Spinal cord (tissue), 10 donors: ENCODE measurements around the gene CHD9. TPM values are rescaled to one million over a fixed set of nuclear protein-coding genes. Genes with fewer than 3 reads are reported as not detected.

Experiments used
- DNase-seq, 6 donors: peaks; one replicate each; pipeline versions ENCODE4 v3.0.0 to v3.0.0-alpha.2; 2013 to 2015; ENCODE audit warnings: low spot score in 6 of 6, low read depth in 4 of 6
- H3K27ac ChIP-seq: one replicate; pipeline ENCODE4 v1.5.1; 2013; ENCODE audit warnings: low read depth, low read length, control low read depth
- H3K27me3 ChIP-seq: one replicate; pipeline ENCODE4 v1.6.1; 2013; ENCODE audit warnings: low read length; ENCODE audit not compliant: control insufficient read depth, insufficient read depth
- H3K36me3 ChIP-seq: one replicate; pipeline ENCODE4 v1.6.1; 2013; ENCODE audit warnings: low read length; ENCODE audit not compliant: control insufficient read depth, insufficient read depth
- H3K4me1 ChIP-seq: one replicate; pipeline ENCODE4 v1.6.1; 2013; ENCODE audit warnings: low read length; ENCODE audit not compliant: control insufficient read depth, insufficient read depth
- H3K4me3 ChIP-seq: one replicate; pipeline ENCODE4 v1.5.1; 2013; ENCODE audit warnings: low read depth, low read length, control low read depth
- H3K9me3 ChIP-seq: one replicate; pipeline ENCODE4 v1.6.1; 2013; ENCODE audit warnings: low read length; ENCODE audit not compliant: control insufficient read depth, insufficient read depth
- WGBS: methylation state at CpG from one replicate; pipeline ENCODE4 v1.1.5; 2013; ENCODE audit warnings: missing lambda C conversion rate; ENCODE audit not compliant: insufficient coverage; 5-methylcytosine and 5-hydroxymethylcytosine counted together
- polyA plus RNA-seq, 2 donors: library from polyadenylated mRNA; unstranded; fragments of 120-200 nt; gene quantifications; one replicate each; pipeline ENCODE4 v1.2.1, GENCODE V29; 2013; ENCODE audit not compliant: insufficient read length in 2 of 2
- total RNA-seq, 2 donors: library from RNA; depleted of rRNA in 1 of 2; stranded (reverse); fragments of 120-200 nt in 1 of 2; fragments of >200 nt in 1 of 2; gene quantifications; one replicate each; pipeline versions ENCODE4 v1.2.3 to v1.2.4, GENCODE V29; 2013 to 2014
- donor health status: healthy.

Gene CHD9
- total and polyA plus RNA-seq, 4 donors, result 32.2 to 140 (median 82.8) TPM

GRCh38 chr16:53202398-53202797 is 147.6 kb downstream of the CHD9 start:
- Histone ChIP-seq H3K27me3 (no peaks in the 10 kb centered on the region), H3K4me1 (no peaks in the 10 kb centered on the region), H3K27ac (no peak overlapping the region), H3K9me3 (no peaks in the 10 kb centered on the region), H3K36me3 (no peaks in the 10 kb centered on the region), H3K4me3 (no peak overlapping the region)
- no peak for DNase-seq

- peaks cover 5% of the 10 kb centered on the region for H3K4me1 ChIP-seq
- peak; percentile 79 to 97 (median 88) for DNase-seq
- H3K4me3 ChIP-seq, result peak overlapping the region; percentile 69
- peak overlapping the region; percentile 98 for H3K27ac ChIP-seq
- H3K36me3 ChIP-seq, result no peaks in the 10 kb centered on the region
- WGBS, result 7% methylated on average over 3 of the region's 8 CpGs
- H3K9me3 ChIP-seq, result no peaks in the 10 kb centered on the region
- no peaks in the 10 kb centered on the region for H3K27me3 ChIP-seq
These were observed 153.3 kb downstream of the CHD9 start for GRCh38 chr16:53207810-53208752.

- no peaks in the 10 kb centered on the region for H3K36me3 ChIP-seq
- H3K4me1 ChIP-seq, result peaks cover 5% of the 10 kb centered on the region
- H3K27me3 ChIP-seq, result no peaks in the 10 kb centered on the region
- WGBS, result 0% methylated on average over 4 of the region's 5 CpGs
- H3K4me3 ChIP-seq, result peak overlapping the region; percentile 69
- peak overlapping the region; percentile 98 for H3K27ac ChIP-seq
- DNase-seq, result peak in 2 of 6 donors; percentile 21 to 42
- no peaks in the 10 kb centered on the region for H3K9me3 ChIP-seq
These were observed 154.6 kb downstream of the CHD9 start for GRCh38 chr16:53209429-53209828.

- H3K27ac ChIP-seq, result peak overlapping the region; percentile 98
- peaks cover 7% of the 10 kb centered on the region for H3K4me1 ChIP-seq
- no peaks in the 10 kb centered on the region for H3K9me3 ChIP-seq
- no peaks in the 10 kb centered on the region for H3K27me3 ChIP-seq
- no peak for DNase-seq
- WGBS, result no CpG with 5 or more reads among the region's 2 CpGs
- no peaks in the 10 kb centered on the region for H3K36me3 ChIP-seq
- H3K4me3 ChIP-seq, result peak overlapping the region; percentile 69
These were observed 155.1 kb downstream of the CHD9 start for GRCh38 chr16:53209877-53210276.

GRCh38 chr16:53211253-53211652 is 156.5 kb downstream of the CHD9 start:
- Histone ChIP-seq H3K4me1 (peaks cover 10% of the 10 kb centered on the region), H3K27me3 (no peaks in the 10 kb centered on the region), H3K4me3 (peak overlapping the region; percentile 69), H3K27ac (no peak overlapping the region), H3K9me3 (no peaks in the 10 kb centered on the region), H3K36me3 (no peaks in the 10 kb centered on the region)
- DNase-seq, result no peak
- WGBS, result no CpG with 5 or more reads among the region's 3 CpGs

- Histone ChIP-seq H3K27me3 (no peaks in the 10 kb centered on the region), H3K27ac (peak overlapping the region; percentile 6), H3K4me3 (no peak overlapping the region), H3K4me1 (peaks cover 10% of the 10 kb centered on the region), H3K36me3 (no peaks in the 10 kb centered on the region), H3K9me3 (no peaks in the 10 kb centered on the region)
- DNase-seq, result no peak
These were observed 158.1 kb downstream of the CHD9 start for GRCh38 chr16:53212893-53213223.

- Histone ChIP-seq H3K27ac (no peak overlapping the region), H3K4me1 (peaks cover 10% of the 10 kb centered on the region), H3K27me3 (no peaks in the 10 kb centered on the region), H3K4me3 (no peak overlapping the region), H3K36me3 (no peaks in the 10 kb centered on the region), H3K9me3 (no peaks in the 10 kb centered on the region)
- no peak for DNase-seq
- WGBS, result no CpG with 5 or more reads among the region's 2 CpGs
These were observed 158.8 kb downstream of the CHD9 start for GRCh38 chr16:53213542-53213941.

- no peaks in the 10 kb centered on the region for H3K27me3 ChIP-seq
- H3K4me3 ChIP-seq, result no peak overlapping the region
- H3K36me3 ChIP-seq, result no peaks in the 10 kb centered on the region
- no peaks in the 10 kb centered on the region for H3K9me3 ChIP-seq
- DNase-seq, result no peak
- peaks cover 10% of the 10 kb centered on the region for H3K4me1 ChIP-seq
- H3K27ac ChIP-seq, result no peak overlapping the region
- WGBS, result 83% methylated on average over 1 of the region's 2 CpGs
These were observed 162.0 kb downstream of the CHD9 start for GRCh38 chr16:53216798-53217197.

- Histone ChIP-seq H3K27ac (peak overlapping the region; percentile 44), H3K27me3 (no peaks in the 10 kb centered on the region), H3K4me1 (peaks cover 5% of the 10 kb centered on the region), H3K9me3 (no peaks in the 10 kb centered on the region), H3K36me3 (peaks cover 4% of the 10 kb centered on the region), H3K4me3 (no peak overlapping the region)
- DNase-seq, result peak in 1 of 6 donors; percentile 23
- WGBS, result 35% methylated on average over 4 of the region's 4 CpGs
These were observed 164.6 kb downstream of the CHD9 start for GRCh38 chr16:53219371-53219770.

GRCh38 chr16:53219795-53220454 is 165.1 kb downstream of the CHD9 start:
- H3K36me3 ChIP-seq, result peaks cover 4% of the 10 kb centered on the region
- H3K4me3 ChIP-seq, result no peak overlapping the region
- WGBS, result 81% methylated on average over 1 of the region's 2 CpGs
- peak overlapping the region; percentile 44 for H3K27ac ChIP-seq
- no peak for DNase-seq
- H3K27me3 ChIP-seq, result no peaks in the 10 kb centered on the region
- no peaks in the 10 kb centered on the region for H3K9me3 ChIP-seq
- H3K4me1 ChIP-seq, result peaks cover 2% of the 10 kb centered on the region
